NCI-H146 treated with DMSO at 0.1 percent for 48 hours (cell line): ENCODE data around the gene KRABD2.
"Not testable (repeated sequence)": the region's sequence is repeated elsewhere in the genome, so short reads cannot be mapped to it uniquely, and the experiment has no call there.

Experiments used
- DNase-seq: peaks from one replicate; lab custom pipeline; 2025; ENCODE audit not compliant: unreplicated experiment; lab: John Stamatoyannopoulos, UW

KRABD2 gene

GRCh38 chr17:8393470-8394231 lies 17.1 kb upstream of the KRABD2 start:
- no peak for DNase-seq

GRCh38 chr17:8392674-8393469 lies 16.4 kb upstream of the KRABD2 start:
- no peak for DNase-seq

GRCh38 chr17:8392274-8392673 lies 15.8 kb upstream of the KRABD2 start:
- no peak for DNase-seq

GRCh38 chr17:8391711-8392110 lies 15.2 kb upstream of the KRABD2 start:
- DNase-seq, result no peak

GRCh38 chr17:8387914-8388651 lies 11.6 kb upstream of the KRABD2 start:
- DNase-seq, result no peak

- DNase-seq, result no peak
These were observed 10.3 kb upstream of the KRABD2 start for GRCh38 chr17:8386841-8387240.

- DNase-seq, result no peak
These were observed 8.4 kb upstream of the KRABD2 start for GRCh38 chr17:8384801-8385378.

- DNase-seq, result peak; percentile 97
These were observed 6.8 kb upstream of the KRABD2 start, which contains the start of gene RPL26 for GRCh38 chr17:8383143-8383822. RPL26 (minus strand) TSS chr17:8383193; CDS start chr17:8382310, 883 bp downstream.

- DNase-seq, result no peak
These were observed 6.3 kb upstream of the KRABD2 start for GRCh38 chr17:8382880-8383142.

- no peak for DNase-seq
These were observed 5.8 kb upstream of the KRABD2 start for GRCh38 chr17:8382052-8382879.

GRCh38 chr17:8380049-8380448 lies 3.5 kb upstream of the KRABD2 start:
- DNase-seq, result no peak

- DNase-seq, result not testable (repeated sequence)
These were observed 1.6 kb upstream of the KRABD2 start for GRCh38 chr17:8378117-8378516.

- no peak for DNase-seq
These were observed 918 bp upstream of the KRABD2 start for GRCh38 chr17:8377422-8377821.

GRCh38 chr17:8375738-8376259 lies 705 bp downstream of the KRABD2 start:
- DNase-seq, result peak; percentile 53

- DNase-seq, result not testable (repeated sequence)
These were observed 2.6 kb downstream of the KRABD2 start for GRCh38 chr17:8373856-8374255.

GRCh38 chr17:8372422-8372821 lies 4.1 kb downstream of the KRABD2 start:
- no peak for DNase-seq

- DNase-seq, result no peak
These were observed 4.7 kb downstream of the KRABD2 start for GRCh38 chr17:8371786-8372185.

- DNase-seq, result no peak
These were observed 6.6 kb downstream of the KRABD2 start for GRCh38 chr17:8369944-8370343.

- no peak for DNase-seq
These were observed 8.3 kb downstream of the KRABD2 start for GRCh38 chr17:8368193-8368592.

GRCh38 chr17:8366231-8366630 lies 10.3 kb downstream of the KRABD2 start:
- no peak for DNase-seq
